PC-9 (cell line): ENCODE data around the gene DNAJC3. TPM values are rescaled to one million over a fixed set of nuclear protein-coding genes. Genes with fewer than 3 reads are reported as not detected.

ENCODE experiments used
- BruUV-seq: library from RNA; stranded (reverse); fragments of 400-500 nt; replicated peaks from 2 replicates; lab custom pipeline; 2021; lab: Mats Ljungman, UMichigan
- CTCF ChIA-PET: fragments of 300-600 bp; sonication (Branson Sonifier 250); formaldehyde crosslinking; loops from one replicate; lab custom pipeline; 2022; ENCODE audit warnings: antibody characterized with exemption; lab: Charles Lee
- POLR2A ChIA-PET: fragments of 300-600 bp; sonication (Branson Sonifier 250); formaldehyde crosslinking; loops from one replicate; lab custom pipeline; 2022; ENCODE audit warnings: antibody characterized with exemption; ENCODE audit not compliant: unreplicated experiment; lab: Charles Lee
- DNase-seq, 2 experiments: peaks; one replicate each; pipeline versions ENCODE4 v3.0.0 to v3.0.0-alpha.2; 2015 to 2022; ENCODE audit warnings: mixed read lengths in 1 of 2
- H2AFZ ChIP-seq: fragments of 200-600 bp; sonication (generic); 2 replicates; pipeline ENCODE4 v1.8.1; 2017; ENCODE audit warnings: antibody characterized with exemption
- H3F3A ChIP-seq: fragments of 200-600 bp; sonication (generic); 2 replicates; pipeline ENCODE4 v1.8.1; 2017; ENCODE audit warnings: antibody characterized with exemption, mild to moderate bottlenecking, low read depth; ENCODE audit not compliant: insufficient read depth
- H3K27ac ChIP-seq: fragments of 200-600 bp; sonication (generic); 2 replicates; pipeline ENCODE4 v1.6.1; 2016; ENCODE audit warnings: mixed run types
- H3K27me3 ChIP-seq: fragments of 200-600 bp; sonication (generic); 2 replicates; pipeline ENCODE4 v1.6.1; 2016; ENCODE audit warnings: low read depth, mixed run types; ENCODE audit not compliant: insufficient read depth
- H3K36me3 ChIP-seq: fragments of 200-600 bp; sonication (generic); 2 replicates; pipeline ENCODE4 v1.6.1; 2016; ENCODE audit warnings: low read depth, mixed run types
- H3K4me1 ChIP-seq: fragments of 200-600 bp; sonication (generic); replicated peaks from 2 replicates; pipeline ENCODE4 v1.6.1; 2016; ENCODE audit warnings: mixed run types; ENCODE audit not compliant: insufficient read depth
- H3K4me2 ChIP-seq: fragments of 200-600 bp; sonication (generic); 2 replicates; pipeline ENCODE4 v1.6.1; 2017; ENCODE audit warnings: mixed run types
- H3K4me3 ChIP-seq: fragments of 200-600 bp; sonication (generic); 2 replicates; pipeline ENCODE4 v1.6.1; 2016; ENCODE audit warnings: mixed run types
- H3K79me2 ChIP-seq: fragments of 200-600 bp; sonication (generic); 2 replicates; pipeline ENCODE4 v1.6.1; 2017; ENCODE audit warnings: low read depth, mixed run types
- H3K9me2 ChIP-seq: fragments of 200-600 bp; sonication (generic); 2 replicates; pipeline ENCODE4 v1.8.1; 2017; ENCODE audit warnings: mild to moderate bottlenecking; ENCODE audit not compliant: insufficient read depth
- H3K9me3 ChIP-seq: fragments of 200-600 bp; sonication (generic); 2 replicates; pipeline ENCODE4 v1.8.1; 2016; ENCODE audit warnings: low read depth; ENCODE audit not compliant: insufficient read depth
- H4K20me1 ChIP-seq: fragments of 200-600 bp; sonication (generic); 2 replicates; pipeline ENCODE4 v1.8.1; 2017; ENCODE audit not compliant: insufficient read depth
- CTCF ChIP-seq: fragments of 200-600 bp; sonication (generic); conservative IDR thresholded peaks from 2 replicates; pipeline ENCODE4 v1.6.1; 2017; ENCODE audit warnings: mixed run types, antibody characterized with exemption, mild to moderate bottlenecking, moderate library complexity
- EZH2 ChIP-seq: fragments of 200-600 bp; sonication (generic); IDR thresholded peaks from 2 replicates; pipeline ENCODE4 v1.8.0; 2017; ENCODE audit warnings: antibody characterized with exemption, low read depth
- intact Hi-C: fragments of 100-400 bp; cut with micrococcal nuclease; formaldehyde crosslinking; loops from one replicate; pipeline ENCODE4 v1.10.0; 2022; ENCODE audit not compliant: unreplicated experiment
- total RNA-seq: library from RNA; stranded (reverse); gene quantifications from 2 replicates; pipeline ENCODE4 v1.2.3, GENCODE V29; 2021

Gene DNAJC3
- total RNA-seq, 1 experiment from 2014 or later: 10.5 TPM

GRCh38 chr13:95834134-95834765 lies 157.3 kb downstream of the DNAJC3 start:
- CTCF ChIA-PET: interaction anchor here (0.5 to 1.7 kb wide), 5 partner anchors 172 to 645 kb away, joined by 3 to 10 read pairs (median 4); no protein-coding TSS in a partner anchor
- no TSS peak for BruUV-seq
- Histone ChIP-seq H3K9me3 (peaks cover 12% of the 10 kb centered on the region; the same call in 1 of the 2 replicates), H3K4me1 (peaks cover 16% of the 10 kb centered on the region), H3K4me3 (no peak overlapping the region), H2AFZ (no peak overlapping the region), H3K4me2 (peak overlapping the region; percentile 43), H4K20me1 (no peaks in the 10 kb centered on the region), H3K27me3 (no peaks in the 10 kb centered on the region), H3K79me2 (no peaks in the 10 kb centered on the region), H3F3A (peaks cover 13% of the 10 kb centered on the region), H3K27ac (0 out of 2 replicates have a peak overlapping the region, but pooled peaks have one; percentile 8), H3K36me3 (peaks cover 7% of the 10 kb centered on the region; the same call in 1 of the 2 replicates), H3K9me2 (no peaks in the 10 kb centered on the region)
- intact Hi-C loops: loop anchor here (1.0 to 5.0 kb wide), 8 partner anchors 210 to 1213 kb away; no protein-coding TSS in a partner anchor
- POLR2A ChIA-PET: no interaction called here
- DNase-seq: peak; percentile 51 to 52
- TF ChIP-seq EZH2 (no peak), CTCF (peak; percentile 97)

- H3K27ac ChIP-seq: no peak overlapping the region
- no peak overlapping the region for H2AFZ ChIP-seq
- H3K9me3 ChIP-seq: peaks cover 9% of the 10 kb centered on the region; the same call in 1 of the 2 replicates
- H4K20me1 ChIP-seq: peaks cover 5% of the 10 kb centered on the region; the same call in 1 of the 2 replicates
- H3K4me2 ChIP-seq: no peak overlapping the region
- POLR2A ChIA-PET: no interaction called here
- no TSS peak for BruUV-seq
- no peak for TF ChIP-seq EZH2
- TF ChIP-seq CTCF: no peak
- H3K9me2 ChIP-seq: no peaks in the 10 kb centered on the region
- H3K27me3 ChIP-seq: no peaks in the 10 kb centered on the region
- no peaks in the 10 kb centered on the region for H3F3A ChIP-seq
- H3K4me3 ChIP-seq: no peak overlapping the region
- DNase-seq: no peak
- H3K79me2 ChIP-seq: no peaks in the 10 kb centered on the region
- intact Hi-C loops: no loop called here
- CTCF ChIA-PET: no interaction called here
- H3K36me3 ChIP-seq: 0 out of 2 replicates have a peak, but pooled peaks cover 4% of the 10 kb centered on the region
- H3K4me1 ChIP-seq: no peaks in the 10 kb centered on the region
Measured at GRCh38 chr13:95841894-95842293, 165.0 kb downstream of the DNAJC3 start.

GRCh38 chr13:95842898-95843297 lies 166.0 kb downstream of the DNAJC3 start:
- intact Hi-C loops: no loop called here
- Histone ChIP-seq H3K4me1 (no peaks in the 10 kb centered on the region), H3K9me2 (no peaks in the 10 kb centered on the region), H3F3A (no peaks in the 10 kb centered on the region), H3K4me3 (no peak overlapping the region), H3K27me3 (no peaks in the 10 kb centered on the region), H3K4me2 (no peak overlapping the region), H2AFZ (no peak overlapping the region), H3K36me3 (peaks cover 8% of the 10 kb centered on the region; the same call in 1 of the 2 replicates), H3K9me3 (peaks cover 6% of the 10 kb centered on the region; the same call in 1 of the 2 replicates), H3K27ac (no peak overlapping the region), H4K20me1 (peaks cover 5% of the 10 kb centered on the region; the same call in 1 of the 2 replicates), H3K79me2 (no peaks in the 10 kb centered on the region)
- no peak for DNase-seq
- ChIA-PET POLR2A (no interaction called here), CTCF (no interaction called here)
- no TSS peak for BruUV-seq
- TF ChIP-seq EZH2 (no peak), CTCF (no peak)

Other genes starting within 250 kb of the DNAJC3 start
- gene CLDN10, start 124.4 kb upstream of the DNAJC3 start, total RNA-seq: not detected in 2 replicates
- gene DZIP1, start 32.4 kb upstream of the DNAJC3 start, total RNA-seq: not detected in 2 replicates